ENCODE measurements around the gene NEK1.

Gene NEK1

GRCh38 chr4:169611991-169612870 lies at the start of gene NEK1:
TSS of gene NEK1 (minus strand) at chr4:169612583. CDS start at chr4:169602630, 9,953 bp downstream.
- H3K36me3 ChIP-seq (ENCODE audit: low read length), result no peaks in the 10 kb centered on the region
- H2AFZ ChIP-seq (ENCODE audit: low read depth, low read length, severe bottlenecking), result peak within 1 kb of the TSS; percentile 96
- peaks cover 31% of the 10 kb centered on the region for H3K79me2 ChIP-seq (ENCODE audit: insufficient read depth, low read length)
- H3F3A ChIP-seq (ENCODE audit: insufficient read depth), result peaks cover 12% of the 10 kb centered on the region
- H3K27ac ChIP-seq (ENCODE audit: low read depth, low read length), result peak within 1 kb of the TSS; percentile 79
- H3K4me2 ChIP-seq (ENCODE audit: low read depth, low read length, poor library complexity, severe bottlenecking), result peak within 1 kb of the TSS; percentile 95
- no peak for TF ChIP-seq EZH2phosphoT487 (conservative IDR thresholded peaks at IDR 0.05; ENCODE audit: low read length)
- no peak for TF ChIP-seq CTCF (IDR thresholded peaks at IDR 0.05; ENCODE audit: insufficient read depth, low read length, poor library complexity, severe bottlenecking)
- H3K27me3 ChIP-seq (ENCODE audit: low read length), result no peaks in the 10 kb centered on the region
- peak within 1 kb of the TSS; percentile 70 for H3K9ac ChIP-seq (ENCODE audit: low read length)
- H3K4me3 ChIP-seq (ENCODE audit: insufficient read depth, low read length, poor library complexity, severe bottlenecking), result peak within 1 kb of the TSS; percentile 79
- no peaks in the 10 kb centered on the region for H3K9me3 ChIP-seq (ENCODE audit: insufficient read depth, low read length)
- H4K20me1 ChIP-seq (ENCODE audit: low read depth, low read length), result no peaks in the 10 kb centered on the region
- no peaks in the 10 kb centered on the region for H3K9me2 ChIP-seq (replicated peaks; ENCODE audit: insufficient read depth, low read length)

- peaks cover 24% of the 10 kb centered on the region for H3F3A ChIP-seq (ENCODE audit: insufficient read depth)
- no peaks in the 10 kb centered on the region for H3K9me3 ChIP-seq (ENCODE audit: insufficient read depth, low read length)
- H3K27me3 ChIP-seq (ENCODE audit: low read length), result no peaks in the 10 kb centered on the region
- no peaks in the 10 kb centered on the region for H3K9me2 ChIP-seq (replicated peaks; ENCODE audit: insufficient read depth, low read length)
- peak overlapping the region; percentile 83; the same call in 1 of the 2 replicates for H3K27ac ChIP-seq (ENCODE audit: low read depth, low read length)
- no peaks in the 10 kb centered on the region; the same call in 1 of the 2 replicates for H3K36me3 ChIP-seq (ENCODE audit: low read length)
- TF ChIP-seq EZH2phosphoT487 (conservative IDR thresholded peaks at IDR 0.05; ENCODE audit: low read length), result no peak
- no peak for TF ChIP-seq CTCF (IDR thresholded peaks at IDR 0.05; ENCODE audit: insufficient read depth, low read length, poor library complexity, severe bottlenecking)
- H3K4me3 ChIP-seq (ENCODE audit: insufficient read depth, low read length, poor library complexity, severe bottlenecking), result no peak overlapping the region
- H4K20me1 ChIP-seq (ENCODE audit: low read depth, low read length), result no peaks in the 10 kb centered on the region
- no peak overlapping the region for H2AFZ ChIP-seq (ENCODE audit: low read depth, low read length, severe bottlenecking)
- peak overlapping the region; percentile 91 for H3K4me2 ChIP-seq (ENCODE audit: low read depth, low read length, poor library complexity, severe bottlenecking)
- H3K9ac ChIP-seq (ENCODE audit: low read length), result no peak overlapping the region
- H3K79me2 ChIP-seq (ENCODE audit: insufficient read depth, low read length), result peaks cover 65% of the 10 kb centered on the region
Observed at GRCh38 chr4:169661761-169662160, 49.4 kb upstream of the NEK1 start.

- Histone ChIP-seq H3F3A (ENCODE audit: insufficient read depth) (peaks cover 24% of the 10 kb centered on the region), H3K4me2 (ENCODE audit: low read depth, low read length, poor library complexity, severe bottlenecking) (peak overlapping the region; percentile 91), H3K79me2 (ENCODE audit: insufficient read depth, low read length) (peaks cover 63% of the 10 kb centered on the region), H3K27me3 (ENCODE audit: low read length) (no peaks in the 10 kb centered on the region), H3K36me3 (ENCODE audit: low read length) (no peaks in the 10 kb centered on the region; the same call in 1 of the 2 replicates), H3K9me2 (replicated peaks; ENCODE audit: insufficient read depth, low read length) (no peaks in the 10 kb centered on the region), H3K27ac (ENCODE audit: low read depth, low read length) (peak overlapping the region; percentile 83), H3K4me3 (ENCODE audit: insufficient read depth, low read length, poor library complexity, severe bottlenecking) (peak overlapping the region; percentile 58), H2AFZ (ENCODE audit: low read depth, low read length, severe bottlenecking) (no peak overlapping the region), H4K20me1 (ENCODE audit: low read depth, low read length) (no peaks in the 10 kb centered on the region), H3K9me3 (ENCODE audit: insufficient read depth, low read length) (no peaks in the 10 kb centered on the region), H3K9ac (ENCODE audit: low read length) (peak overlapping the region; percentile 55)
- no peak for TF ChIP-seq CTCF (IDR thresholded peaks at IDR 0.05; ENCODE audit: insufficient read depth, low read length, poor library complexity, severe bottlenecking)
- no peak for TF ChIP-seq EZH2phosphoT487 (conservative IDR thresholded peaks at IDR 0.05; ENCODE audit: low read length)
Observed at GRCh38 chr4:169660929-169661328, 48.5 kb upstream of the NEK1 start.
